IPS-NIHi7 (cell line): ENCODE results near the gene GDF11.
"Not testable (repeated sequence)": the region's sequence is repeated elsewhere in the genome, so short reads cannot be mapped to it uniquely, and the experiment has no call there.

Experiments used
- DNase-seq: peaks from one replicate; pipeline ENCODE4 v3.0.0; 2012; ENCODE audit warnings: mixed read lengths; ENCODE audit errors: extremely low spot score

The GDF11 gene

DNA sequence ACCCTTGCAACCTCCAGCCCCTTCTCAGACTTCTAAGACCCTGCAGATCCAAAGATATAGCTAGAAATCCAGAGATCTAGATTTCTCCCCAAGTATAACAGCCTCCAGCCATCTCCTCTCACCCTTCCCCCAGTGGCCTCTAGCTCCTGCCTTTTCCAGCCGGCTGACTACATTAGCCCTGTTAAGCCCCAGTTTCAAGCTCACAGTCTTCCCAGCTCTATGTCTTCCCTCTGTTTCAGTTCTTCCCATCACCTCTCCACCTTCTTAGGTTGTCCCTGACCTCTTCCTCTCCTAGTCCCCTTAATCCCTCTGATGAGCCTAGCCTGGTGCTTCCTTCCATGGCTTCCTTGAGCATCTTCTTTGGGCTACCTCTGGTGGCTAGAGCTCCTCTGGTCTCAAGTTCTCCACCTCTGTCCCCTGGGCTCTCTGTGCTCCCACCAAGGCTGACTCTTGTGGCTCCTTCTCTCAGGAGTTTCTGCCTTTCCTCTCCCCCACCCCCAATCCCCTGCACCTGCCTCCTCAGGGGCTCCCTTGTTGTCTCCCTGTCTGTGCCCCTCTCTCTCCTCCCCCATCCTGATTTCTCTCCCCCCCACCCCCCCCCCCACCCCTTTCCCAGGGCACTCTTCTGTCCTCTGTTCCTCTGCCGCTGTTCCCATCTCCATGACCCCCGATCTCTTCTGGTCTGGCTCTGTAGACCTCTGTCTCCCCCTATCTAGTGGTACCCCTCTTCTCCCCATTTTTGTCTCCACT, 816 bp upstream of the GDF11 start:
- DNase-seq: no peak

DNA sequence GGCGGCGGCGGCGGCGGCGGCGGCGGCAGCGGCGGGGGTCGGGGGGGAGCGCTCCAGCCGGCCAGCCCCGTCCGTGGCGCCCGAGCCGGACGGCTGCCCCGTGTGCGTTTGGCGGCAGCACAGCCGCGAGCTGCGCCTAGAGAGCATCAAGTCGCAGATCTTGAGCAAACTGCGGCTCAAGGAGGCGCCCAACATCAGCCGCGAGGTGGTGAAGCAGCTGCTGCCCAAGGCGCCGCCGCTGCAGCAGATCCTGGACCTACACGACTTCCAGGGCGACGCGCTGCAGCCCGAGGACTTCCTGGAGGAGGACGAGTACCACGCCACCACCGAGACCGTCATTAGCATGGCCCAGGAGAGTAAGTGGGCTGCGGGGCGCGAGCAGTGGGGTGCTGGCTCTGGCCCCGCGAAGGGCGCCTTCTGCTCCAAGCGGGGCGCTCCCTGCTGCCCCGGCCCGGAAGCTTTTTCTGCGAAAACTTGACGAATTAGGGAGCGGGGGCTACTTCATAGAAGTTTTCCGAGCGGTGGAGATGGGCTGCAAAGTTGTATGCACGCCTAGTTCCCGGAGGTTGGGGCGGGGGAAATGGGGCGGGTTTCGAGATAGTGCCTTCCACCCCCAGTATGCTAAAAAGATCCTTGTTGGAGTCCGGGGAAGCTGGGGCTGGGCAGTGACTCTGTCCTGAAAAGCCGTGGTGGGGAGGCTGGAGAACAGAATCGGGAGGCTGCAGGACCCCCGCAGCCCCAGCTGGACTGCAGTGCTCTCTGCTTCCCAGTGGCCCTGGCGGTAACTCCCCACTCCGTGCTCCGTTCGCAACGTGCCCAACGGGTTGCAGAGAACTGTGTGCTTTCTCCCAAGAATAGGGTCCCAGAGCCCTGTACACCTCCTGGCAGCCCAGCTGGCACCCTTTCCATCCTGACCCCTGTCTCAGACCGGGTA, 751 bp downstream of the GDF11 start:
- peak; percentile 45 for DNase-seq

DNA sequence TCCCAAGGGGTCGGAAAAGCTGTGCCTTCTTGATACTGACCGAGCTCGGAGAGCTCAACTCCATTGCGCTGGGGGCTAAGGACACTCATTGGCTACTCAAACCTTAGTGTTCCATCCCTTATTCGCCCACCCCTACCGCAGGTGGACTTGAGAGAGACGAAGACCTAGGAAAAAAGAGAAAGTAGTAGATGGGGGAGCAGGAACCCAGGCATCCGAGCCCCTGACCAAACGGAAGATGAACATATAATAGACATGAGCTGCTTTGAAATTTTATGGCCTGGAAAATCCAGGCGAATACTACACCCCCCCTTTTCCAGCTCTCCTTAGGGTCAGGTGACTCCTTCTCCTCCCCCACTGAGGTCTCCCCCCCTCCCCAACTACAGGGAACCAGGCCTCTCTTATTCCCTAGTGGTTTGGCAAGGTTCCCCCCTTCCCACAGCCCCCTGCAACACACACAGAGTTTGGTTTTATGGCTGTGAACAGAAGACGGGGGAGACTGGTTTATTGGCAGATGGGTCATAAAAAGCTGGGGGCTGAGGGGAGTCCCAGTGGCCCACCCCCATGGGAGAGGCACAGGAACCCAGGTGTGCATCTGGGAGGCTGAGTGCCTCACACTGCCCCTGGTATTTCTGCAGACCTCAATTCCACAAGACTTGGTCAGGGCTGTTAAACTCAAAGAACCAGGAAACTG, 1.6 kb downstream of the GDF11 start:
- no peak for DNase-seq

DNA sequence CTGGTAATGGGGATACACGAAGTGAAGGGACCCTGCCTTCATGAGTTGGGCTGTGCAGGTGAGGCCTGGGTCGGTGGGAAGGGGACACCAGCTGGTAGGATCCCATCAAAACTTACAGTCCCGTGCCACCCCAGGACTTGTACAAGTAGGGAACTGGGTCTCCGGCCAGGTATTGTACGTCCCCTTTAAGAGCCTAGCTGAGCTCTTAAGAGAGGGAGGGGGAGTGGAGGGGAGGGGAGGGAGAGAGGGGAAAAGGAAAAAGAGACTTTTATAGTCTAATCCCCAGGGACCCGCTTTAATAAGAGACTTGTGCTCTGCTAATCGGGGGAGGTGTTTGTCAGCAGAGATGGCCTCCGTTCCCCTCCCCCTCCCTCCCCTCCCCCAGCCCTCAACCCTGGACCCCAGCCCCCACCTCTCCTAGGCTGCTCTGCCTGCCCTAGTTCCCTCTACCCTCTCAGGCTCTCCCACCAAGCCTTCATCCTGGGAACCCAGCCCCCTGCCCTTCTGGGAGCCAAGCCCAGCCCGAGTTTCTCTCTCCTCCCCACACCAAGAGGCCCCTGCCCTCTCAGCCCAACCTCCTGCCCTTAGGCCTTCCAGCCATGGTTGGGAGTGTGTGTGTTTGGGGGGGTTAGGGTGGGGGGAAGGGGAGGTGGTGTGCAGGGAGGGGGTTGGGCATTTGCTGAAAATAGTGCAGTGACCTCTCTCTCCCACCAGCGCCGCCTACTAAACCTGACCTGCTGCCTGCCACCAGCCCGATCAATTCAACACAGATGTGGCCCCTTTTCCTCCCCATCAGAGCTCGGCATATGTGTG, 2.6 kb downstream of the GDF11 start:
- DNase-seq: peak; percentile 74

DNA sequence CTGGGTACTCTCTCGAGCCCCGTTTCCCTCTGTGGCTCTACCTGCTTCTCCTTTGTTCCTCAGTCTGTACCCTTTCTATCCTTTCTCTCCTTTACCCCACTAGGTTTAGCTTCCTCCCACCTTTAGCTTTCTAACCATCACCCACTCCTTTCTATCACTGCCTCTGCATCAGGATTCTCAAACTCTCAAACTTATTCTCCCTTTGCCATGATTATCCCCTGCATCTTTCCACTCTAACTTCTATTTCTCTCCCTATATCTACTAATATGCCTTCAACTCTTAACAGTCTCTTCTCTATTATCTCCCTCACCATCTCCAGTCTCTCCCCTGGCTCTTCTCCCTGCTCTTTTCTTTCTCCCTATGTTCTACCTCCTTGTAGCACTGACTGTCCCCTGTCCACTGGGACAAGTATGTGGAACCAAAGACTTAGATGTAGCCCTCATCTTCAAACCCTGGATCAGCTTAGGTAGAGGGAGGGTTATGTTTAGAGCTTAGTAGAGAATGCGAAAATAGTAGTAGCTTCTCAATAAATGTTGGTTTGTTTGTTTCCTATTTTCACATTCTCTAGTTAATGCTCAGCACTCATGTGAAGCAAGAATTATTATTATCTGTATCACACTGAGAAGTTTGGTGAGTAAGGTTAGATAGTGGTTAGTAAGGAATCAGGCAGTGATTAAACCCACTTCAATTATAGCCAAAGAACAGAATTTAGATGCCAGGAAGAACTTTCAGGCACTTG, 3.4 kb downstream of the GDF11 start:
- no peak for DNase-seq

DNA sequence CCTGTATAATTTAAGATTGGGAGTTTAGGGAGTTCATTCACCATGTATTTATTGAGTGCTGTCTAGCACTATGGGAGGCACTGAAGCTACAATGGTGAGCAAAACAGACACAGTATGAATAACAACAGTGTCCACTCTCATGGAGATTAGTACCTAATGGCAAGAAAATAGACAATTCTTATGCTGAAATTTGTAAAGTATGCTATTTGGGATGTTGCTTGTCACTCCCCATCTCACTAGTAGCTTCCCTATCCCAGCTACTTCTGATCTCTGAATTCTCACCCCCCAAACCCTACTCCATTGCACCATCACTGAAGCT, 4.0 kb downstream of the GDF11 start:
- no peak for DNase-seq

DNA sequence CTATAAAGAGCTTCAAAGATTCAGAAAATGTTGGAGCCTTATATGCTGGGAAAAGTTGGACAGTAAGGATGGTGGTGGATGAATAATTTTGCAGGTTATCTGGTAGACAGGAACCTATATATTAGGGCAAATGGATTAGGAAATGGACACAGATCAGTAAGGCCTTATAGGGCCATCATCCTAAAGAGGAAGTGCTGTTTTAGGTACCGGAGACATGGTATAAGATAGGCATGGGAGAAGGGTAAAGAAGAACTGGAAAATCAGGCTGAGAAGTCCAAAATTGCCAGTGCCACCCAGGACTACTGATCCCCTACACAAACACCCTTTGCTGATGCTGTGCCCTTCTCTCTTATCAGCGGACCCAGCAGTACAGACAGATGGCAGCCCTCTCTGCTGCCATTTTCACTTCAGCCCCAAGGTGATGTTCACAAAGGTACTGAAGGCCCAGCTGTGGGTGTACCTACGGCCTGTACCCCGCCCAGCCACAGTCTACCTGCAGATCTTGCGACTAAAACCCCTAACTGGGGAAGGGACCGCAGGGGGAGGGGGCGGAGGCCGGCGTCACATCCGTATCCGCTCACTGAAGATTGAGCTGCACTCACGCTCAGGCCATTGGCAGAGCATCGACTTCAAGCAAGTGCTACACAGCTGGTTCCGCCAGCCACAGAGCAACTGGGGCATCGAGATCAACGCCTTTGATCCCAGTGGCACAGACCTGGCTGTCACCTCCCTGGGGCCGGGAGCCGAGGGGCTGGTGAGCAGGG, 5.5 kb downstream of the GDF11 start:
- no peak for DNase-seq

DNA sequence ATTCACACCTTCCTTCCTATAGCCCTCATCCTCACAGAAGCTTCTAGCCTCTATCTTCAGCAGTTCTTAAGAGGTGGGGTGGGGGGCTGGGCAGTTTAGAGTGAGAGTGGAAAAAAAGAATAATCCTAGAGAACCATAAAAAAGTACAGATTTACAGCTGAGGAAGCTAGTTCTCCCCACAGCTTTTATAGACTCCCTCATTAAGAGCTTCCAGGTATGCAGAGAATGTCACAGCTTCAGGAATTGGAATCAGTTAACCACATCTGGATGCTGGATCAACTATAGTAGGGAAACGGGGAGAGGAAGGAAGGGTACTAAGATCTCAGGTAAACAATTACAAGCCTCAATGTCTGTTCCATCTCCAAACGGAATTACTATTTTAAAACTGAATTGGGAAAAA, 12.3 kb downstream of the GDF11 start:
- no peak for DNase-seq

DNA sequence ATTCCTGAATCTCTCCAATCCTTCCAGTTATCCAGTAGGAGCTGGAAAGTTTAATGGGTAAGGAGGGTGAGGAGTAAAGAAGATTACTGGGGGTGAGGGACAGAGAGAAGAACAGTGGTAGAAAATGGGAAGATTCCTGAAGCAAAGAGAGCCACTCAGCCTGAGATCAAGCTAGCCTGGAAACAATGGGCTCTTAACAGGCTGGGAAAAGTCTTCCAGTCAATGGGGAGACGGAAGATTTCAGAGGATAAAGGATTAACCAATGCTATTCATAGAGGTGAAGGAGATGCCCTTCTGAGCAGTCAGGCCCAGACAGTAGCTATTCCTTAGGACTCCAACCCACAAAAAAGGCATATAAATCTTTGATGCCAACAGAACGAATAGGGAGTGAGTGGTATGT, 14.8 kb downstream of the GDF11 start:
- no peak for DNase-seq

DNA sequence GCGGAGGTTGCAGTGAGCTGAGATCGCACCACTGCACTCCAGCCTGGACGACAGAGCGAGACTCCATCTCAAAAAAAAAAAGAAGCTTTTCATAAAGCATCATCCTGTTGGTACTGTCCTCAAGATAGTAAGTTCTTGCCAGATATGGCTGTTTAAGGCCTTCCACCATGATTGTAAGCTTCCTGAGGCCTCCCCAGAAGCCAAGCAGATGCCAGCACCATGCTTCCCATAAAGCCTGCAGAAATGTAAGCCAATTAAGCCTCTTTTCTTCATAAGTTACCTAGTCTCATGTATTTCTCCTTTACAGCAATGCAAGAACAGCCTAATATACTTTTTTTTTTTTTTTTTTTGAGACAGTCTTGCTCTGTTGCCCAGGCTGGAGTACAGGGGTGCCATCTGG, 15.7 kb downstream of the GDF11 start:
- not testable (repeated sequence) for DNase-seq

DNA sequence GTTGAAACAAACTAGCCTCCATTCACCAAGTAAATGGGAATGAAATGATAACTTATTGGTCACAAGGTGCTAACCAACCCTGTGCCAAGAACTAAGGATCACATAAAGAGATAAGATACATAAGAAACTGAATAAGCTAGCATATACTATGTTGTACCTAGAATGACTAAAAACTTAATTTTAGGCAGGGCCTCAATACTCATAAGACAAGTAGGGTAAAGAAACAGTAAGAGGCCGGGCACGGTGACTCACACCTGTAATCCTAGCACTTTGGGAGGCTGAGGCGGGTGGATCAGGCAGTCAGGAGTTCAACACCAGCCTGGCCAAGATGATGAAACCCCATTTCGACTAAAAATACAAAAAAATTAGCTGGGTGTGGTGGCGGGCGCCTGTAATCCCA, 17.7 kb downstream of the GDF11 start:
- no peak for DNase-seq

DNA sequence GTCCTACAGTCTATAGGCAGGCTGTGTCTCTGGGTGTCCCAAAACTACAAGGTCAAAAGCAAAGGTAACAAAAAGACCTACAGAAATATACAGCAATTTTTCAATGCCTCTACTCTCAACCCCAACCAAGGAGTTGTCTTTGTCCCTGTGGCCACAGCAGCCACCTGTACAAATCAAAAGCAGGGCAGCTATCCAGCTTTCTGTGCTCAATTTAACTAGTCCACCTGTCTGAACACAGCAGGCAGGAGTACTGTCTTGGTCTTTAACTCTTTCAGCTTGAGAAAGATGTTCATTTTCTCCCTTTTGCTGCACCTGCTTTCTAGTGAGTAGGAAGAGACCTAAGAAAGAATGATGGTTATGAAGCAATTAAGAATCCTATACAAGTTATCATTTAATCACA, 19.7 kb downstream of the GDF11 start:
- no peak for DNase-seq

DNA sequence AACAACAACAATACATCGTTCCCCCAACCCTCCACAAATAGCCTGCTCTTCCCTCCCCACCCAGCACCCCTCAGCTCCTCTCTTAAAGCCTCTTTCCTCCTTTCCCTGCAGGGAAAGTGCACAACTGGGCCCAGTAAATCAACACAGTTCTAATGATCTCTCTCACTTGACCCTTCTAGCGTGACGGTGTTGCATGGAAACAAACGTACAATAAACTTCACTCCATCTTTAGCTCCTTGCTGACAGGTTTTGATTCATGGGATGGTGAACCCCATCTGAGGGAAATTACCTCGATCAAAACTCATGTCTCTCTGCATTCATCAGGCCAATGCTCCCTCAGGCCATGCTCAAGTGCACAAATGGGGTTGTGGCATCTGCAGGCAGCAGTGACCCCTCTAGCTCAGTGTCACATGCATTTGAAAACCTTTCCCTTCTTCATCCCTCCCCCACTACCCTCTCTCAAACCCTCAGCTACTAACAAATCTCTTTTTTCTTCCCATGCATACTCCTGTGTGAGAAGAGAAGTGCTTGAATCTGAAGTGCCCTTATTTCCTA, 22.9 kb downstream of the GDF11 start:
- no peak for DNase-seq

DNA sequence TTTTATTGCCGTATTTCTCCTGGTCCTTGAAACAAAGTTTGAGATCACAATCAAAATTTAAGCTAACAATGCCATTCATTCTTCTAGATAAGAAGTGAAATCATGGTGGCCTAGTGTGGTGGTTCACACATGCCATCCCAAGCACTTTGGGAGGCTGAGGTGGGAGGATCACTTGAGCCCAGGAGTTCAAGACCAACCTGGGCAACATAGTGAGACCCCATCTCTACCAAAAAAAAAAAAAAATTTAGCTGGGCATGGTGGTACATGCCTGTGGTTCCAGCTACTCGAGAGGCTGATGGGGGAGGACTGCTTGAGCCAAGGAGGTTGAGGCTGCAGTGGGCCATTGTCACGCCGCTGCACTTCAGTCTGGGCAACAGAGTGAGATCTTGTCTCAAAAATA, 24.2 kb downstream of the GDF11 start:
- no peak for DNase-seq

DNA sequence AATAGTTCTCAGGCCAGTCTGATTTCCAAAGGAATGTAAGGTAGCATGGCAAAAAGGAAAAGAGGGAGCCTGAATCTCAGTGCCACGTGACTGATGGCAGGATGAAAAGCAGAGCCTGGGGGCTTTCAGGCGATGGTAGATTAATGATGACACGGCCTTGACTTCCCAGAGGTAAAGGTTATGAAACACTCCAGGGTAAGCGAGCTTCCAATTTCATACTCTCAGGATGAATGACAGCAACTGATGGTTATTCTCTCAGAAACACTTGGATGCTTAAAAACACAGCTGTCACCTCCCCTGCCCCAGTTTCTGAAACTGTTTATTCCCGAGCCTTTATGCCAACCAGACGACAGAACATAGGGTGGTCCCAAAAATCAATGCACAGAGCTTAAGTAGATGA, 28.8 kb downstream of the GDF11 start:
- DNase-seq: no peak

DNA sequence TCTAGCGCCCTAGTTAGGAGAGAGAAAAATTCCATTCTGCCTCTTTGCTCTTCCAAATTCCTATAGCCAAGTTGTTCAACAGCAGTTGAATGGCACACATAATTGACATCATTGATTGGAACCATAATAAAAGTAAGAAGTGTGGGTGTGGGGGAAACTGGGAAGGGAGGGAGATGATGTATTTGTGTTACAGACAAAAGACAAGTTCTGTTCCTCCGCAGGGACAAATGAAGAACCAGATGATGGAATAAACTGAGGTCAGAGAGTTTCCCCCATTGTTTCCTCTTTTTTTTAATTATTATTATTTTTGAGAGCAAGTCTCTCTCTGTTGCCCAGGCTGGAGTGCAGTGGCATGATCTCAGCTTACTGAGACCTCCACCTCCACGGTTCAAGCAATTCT, 34.9 kb downstream of the GDF11 start:
- DNase-seq: no peak

DNA sequence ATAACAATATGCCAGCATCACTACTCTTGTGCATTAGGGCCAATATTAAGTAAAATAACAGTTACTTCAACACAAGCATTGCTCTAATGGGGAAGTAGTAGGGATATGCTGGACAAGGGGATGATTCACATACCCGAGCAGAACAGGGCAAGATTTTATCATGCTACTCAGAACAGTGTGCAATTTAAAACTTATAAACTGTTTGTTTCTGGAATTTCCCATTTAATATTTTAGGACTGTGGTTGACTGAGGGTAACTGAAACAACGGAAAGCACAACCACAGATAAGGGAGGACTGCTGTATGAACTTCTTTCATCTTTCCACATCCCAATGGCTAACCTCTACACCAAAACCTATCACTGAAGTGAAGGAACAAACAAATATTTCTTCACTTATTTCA, 37.8 kb downstream of the GDF11 start:
- no peak for DNase-seq

DNA sequence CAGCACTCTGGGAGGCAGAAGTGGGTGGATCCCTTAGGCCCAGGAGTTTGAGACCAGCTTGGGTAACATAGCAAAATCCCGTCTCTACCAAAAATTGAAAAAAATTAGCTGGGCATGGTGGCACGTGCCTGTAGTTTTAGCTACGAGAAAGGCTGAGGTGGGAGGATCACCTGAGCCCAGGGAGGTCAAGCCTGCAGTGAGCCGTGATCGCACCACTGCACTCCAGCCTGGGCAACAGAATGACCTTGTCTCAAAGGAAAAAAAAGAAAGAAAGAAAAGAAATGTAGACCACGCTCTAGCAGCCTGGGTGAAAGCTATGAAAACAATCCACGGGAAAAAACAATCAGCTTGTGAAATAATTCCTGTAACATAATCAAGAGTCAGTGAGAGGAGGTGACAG, 45.6 kb downstream of the GDF11 start:
- no peak for DNase-seq

DNA sequence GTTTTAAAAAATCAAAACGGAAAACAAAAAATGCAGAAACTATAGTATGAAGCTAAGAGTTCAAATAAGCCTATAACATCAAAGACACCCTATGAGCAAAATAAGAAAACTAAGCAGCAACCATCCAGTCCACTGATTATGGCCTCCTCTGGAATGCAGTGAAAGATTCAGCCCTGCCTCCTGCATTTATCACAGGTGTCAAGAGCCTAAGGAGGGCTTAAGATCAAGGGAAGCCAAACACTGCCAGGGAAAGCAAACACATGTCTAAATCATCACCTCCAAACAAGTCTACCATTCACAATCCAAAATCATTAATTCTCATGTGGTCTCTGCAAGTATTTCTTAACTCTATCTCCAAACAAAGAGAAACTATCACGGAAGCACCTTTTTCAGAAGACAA, 46.2 kb downstream of the GDF11 start:
- DNase-seq: no peak

DNA sequence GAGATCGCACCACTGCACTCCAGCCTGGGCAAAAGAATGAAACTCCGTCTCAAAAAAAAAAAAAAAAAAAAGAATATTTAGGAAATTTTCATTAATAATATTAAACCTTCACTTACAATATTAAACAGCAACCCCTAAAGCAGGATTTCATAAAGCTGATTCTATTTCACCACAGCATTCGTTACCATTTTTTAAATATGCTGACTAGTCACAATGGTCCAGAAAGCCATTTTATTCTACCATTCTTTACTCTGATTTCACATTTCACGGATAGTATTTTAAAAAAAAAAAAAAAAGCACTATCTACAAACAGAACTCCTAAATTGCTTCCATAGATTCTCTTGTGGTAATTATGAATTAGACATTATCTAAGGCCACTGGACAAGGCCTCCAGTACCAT, 47.0 kb downstream of the GDF11 start:
- DNase-seq: no peak
